Measurements from ENCODE around the gene TENT4A.
A peak's percentile ranks its signal among the peaks of the same experiment; 100 is the strongest.

Gene TENT4A

GRCh38 chr5:6715271-6715670, 2.0 kb downstream of the TENT4A start:
- DNase-seq: no peak
- in situ Hi-C loops (cut with MboI; ENCODE audit: low pct_unique_long_range_greater_than_20kb, low sequenced_read_pairs): no loop called here

- in situ Hi-C loops (cut with MboI; ENCODE audit: low pct_unique_long_range_greater_than_20kb, low sequenced_read_pairs): no loop called here
Measured at GRCh38 chr5:6715758-6716628, 2.8 kb downstream of the TENT4A start.

GRCh38 chr5:6716629-6717149, 3.5 kb downstream of the TENT4A start:
- no peak for DNase-seq
- in situ Hi-C loops (cut with MboI; ENCODE audit: low pct_unique_long_range_greater_than_20kb, low sequenced_read_pairs): no loop called here

More at GRCh38 chr5:6715758-6716628, 2.8 kb downstream of the TENT4A start:
- DNase-seq: peak; percentile 38

GRCh38 chr5:6717247-6717646, 4.0 kb downstream of the TENT4A start:
- in situ Hi-C loops (cut with MboI; ENCODE audit: low pct_unique_long_range_greater_than_20kb, low sequenced_read_pairs): no loop called here

GRCh38 chr5:6717687-6718086, 4.5 kb downstream of the TENT4A start:
- no peak for DNase-seq
- in situ Hi-C loops (cut with MboI; ENCODE audit: low pct_unique_long_range_greater_than_20kb, low sequenced_read_pairs): no loop called here

More at GRCh38 chr5:6717247-6717646, 4.0 kb downstream of the TENT4A start:
- DNase-seq: no peak

GRCh38 chr5:6718161-6718681, 5.0 kb downstream of the TENT4A start:
- no peak for DNase-seq
- in situ Hi-C loops (cut with MboI; ENCODE audit: low pct_unique_long_range_greater_than_20kb, low sequenced_read_pairs): no loop called here

- no peak for DNase-seq
- in situ Hi-C loops (cut with MboI; ENCODE audit: low pct_unique_long_range_greater_than_20kb, low sequenced_read_pairs): no loop called here
Measured at GRCh38 chr5:6718718-6719117, 5.5 kb downstream of the TENT4A start.

- in situ Hi-C loops (cut with MboI; ENCODE audit: low pct_unique_long_range_greater_than_20kb, low sequenced_read_pairs): no loop called here
Measured at GRCh38 chr5:6719417-6719816, 6.2 kb downstream of the TENT4A start.

GRCh38 chr5:6719896-6720560, 6.8 kb downstream of the TENT4A start:
- DNase-seq: no peak
- in situ Hi-C loops (cut with MboI; ENCODE audit: low pct_unique_long_range_greater_than_20kb, low sequenced_read_pairs): no loop called here

More at GRCh38 chr5:6719417-6719816, 6.2 kb downstream of the TENT4A start:
- DNase-seq: no peak

GRCh38 chr5:6720561-6720921, 7.3 kb downstream of the TENT4A start:
- in situ Hi-C loops (cut with MboI; ENCODE audit: low pct_unique_long_range_greater_than_20kb, low sequenced_read_pairs): no loop called here

GRCh38 chr5:6721442-6721841, 8.2 kb downstream of the TENT4A start:
- DNase-seq: no peak
- in situ Hi-C loops (cut with MboI; ENCODE audit: low pct_unique_long_range_greater_than_20kb, low sequenced_read_pairs): no loop called here

More at GRCh38 chr5:6720561-6720921, 7.3 kb downstream of the TENT4A start:
- DNase-seq: no peak

GRCh38 chr5:6722015-6722414, 8.8 kb downstream of the TENT4A start:
- peak; percentile 29 for DNase-seq
- in situ Hi-C loops (cut with MboI; ENCODE audit: low pct_unique_long_range_greater_than_20kb, low sequenced_read_pairs): no loop called here

- in situ Hi-C loops (cut with MboI; ENCODE audit: low pct_unique_long_range_greater_than_20kb, low sequenced_read_pairs): no loop called here
- no peak for DNase-seq
Measured at GRCh38 chr5:6723122-6723815, 10.0 kb downstream of the TENT4A start.

GRCh38 chr5:6723816-6724300, 10.6 kb downstream of the TENT4A start:
- in situ Hi-C loops (cut with MboI; ENCODE audit: low pct_unique_long_range_greater_than_20kb, low sequenced_read_pairs): no loop called here
- no peak for DNase-seq

GRCh38 chr5:6724321-6724929, 11.2 kb downstream of the TENT4A start:
- in situ Hi-C loops (cut with MboI; ENCODE audit: low pct_unique_long_range_greater_than_20kb, low sequenced_read_pairs): no loop called here
- DNase-seq: no peak

- DNase-seq: no peak
Measured at GRCh38 chr5:6725421-6725820, 12.2 kb downstream of the TENT4A start.

GRCh38 chr5:6726006-6726405, 12.8 kb downstream of the TENT4A start:
- in situ Hi-C loops (cut with MboI; ENCODE audit: low pct_unique_long_range_greater_than_20kb, low sequenced_read_pairs): no loop called here
- DNase-seq: no peak

More at GRCh38 chr5:6725421-6725820, 12.2 kb downstream of the TENT4A start:
- in situ Hi-C loops (cut with MboI; ENCODE audit: low pct_unique_long_range_greater_than_20kb, low sequenced_read_pairs): no loop called here

- in situ Hi-C loops (cut with MboI; ENCODE audit: low pct_unique_long_range_greater_than_20kb, low sequenced_read_pairs): no loop called here
- no peak for DNase-seq
Measured at GRCh38 chr5:6727231-6727630, 14.0 kb downstream of the TENT4A start.
